Measurements from ENCODE around the gene C1QTNF2. TPM values are rescaled to one million over a fixed set of nuclear protein-coding genes. Genes with fewer than 3 reads are reported as not detected.
"Not testable (repeated sequence)": the region's sequence is repeated elsewhere in the genome, so short reads cannot be mapped to it uniquely, and the experiment has no call there.

C1QTNF2 gene
- total RNA-seq, 2 experiments from 2014 or later: not detected

- no peaks in the 10 kb centered on the region for H3K27me3 Mint-ChIP-seq
- no peak overlapping the region for H3K4me3 Mint-ChIP-seq
- no peak overlapping the region for H3K27ac Mint-ChIP-seq
- DNase-seq: no peak
- ChIA-PET CTCF (interaction anchor here (5.2 to 8.2 kb wide), 2 partner anchors 141 to 320 kb away, joined by 38 to 119 read pairs; no protein-coding TSS in a partner anchor), POLR2A (no interaction called here)
- TF ChIP-seq CTCF (IDR thresholded peaks at IDR 0.05): no peak
- H3K9me3 Mint-ChIP-seq: no peaks in the 10 kb centered on the region
- no peaks in the 10 kb centered on the region for H3K36me3 Mint-ChIP-seq (ENCODE audit: low read depth)
- no peak for ATAC-seq
- H3K4me1 Mint-ChIP-seq (ENCODE audit: low read depth): peaks cover 6% of the 10 kb centered on the region
- intact Hi-C loops (cut with micrococcal nuclease): no loop called here
Observed at GRCh38 chr5:160341309-160341870, 29.0 kb downstream of the C1QTNF2 start.

GRCh38 chr5:160340513-160340912 lies 29.9 kb downstream of the C1QTNF2 start:
- H3K4me1 Mint-ChIP-seq (ENCODE audit: low read depth); H3K27ac Mint-ChIP-seq; POLR2A ChIA-PET; H3K36me3 Mint-ChIP-seq (ENCODE audit: low read depth); intact Hi-C loops (cut with micrococcal nuclease); H3K27me3 Mint-ChIP-seq; H3K9me3 Mint-ChIP-seq; DNase-seq; ATAC-seq; H3K4me3 Mint-ChIP-seq: not testable (repeated sequence)
- CTCF ChIA-PET: interaction anchor here (1.0 to 8.2 kb wide), 3 partner anchors 140 to 319 kb away, joined by 3 to 119 read pairs (median 3); no protein-coding TSS in a partner anchor

GRCh38 chr5:160339406-160340130 lies 30.9 kb downstream of the C1QTNF2 start:
- H3K4me1 Mint-ChIP-seq (ENCODE audit: low read depth): peaks cover 6% of the 10 kb centered on the region
- ATAC-seq (no peak), DNase-seq (no peak)
- intact Hi-C loops (cut with micrococcal nuclease): no loop called here
- H3K27ac Mint-ChIP-seq: no peak overlapping the region
- H3K36me3 Mint-ChIP-seq (ENCODE audit: low read depth): no peaks in the 10 kb centered on the region
- ChIA-PET POLR2A (interaction anchor here (0.5 kb wide), 1 partner anchor 536 kb away, joined by 3 read pairs; no protein-coding TSS in a partner anchor), CTCF (interaction anchor here (1.0 to 1.5 kb wide), 2 partner anchors 141 to 319 kb away, joined by 3 read pairs; no protein-coding TSS in a partner anchor)
- no peaks in the 10 kb centered on the region for H3K27me3 Mint-ChIP-seq
- TF ChIP-seq CTCF (IDR thresholded peaks at IDR 0.05): no peak
- H3K9me3 Mint-ChIP-seq: no peaks in the 10 kb centered on the region
- no peak overlapping the region for H3K4me3 Mint-ChIP-seq

GRCh38 chr5:160334716-160335115 lies 35.7 kb downstream of the C1QTNF2 start:
- DNase-seq; H3K27ac Mint-ChIP-seq; H3K9me3 Mint-ChIP-seq; H3K36me3 Mint-ChIP-seq (ENCODE audit: low read depth); ATAC-seq; H3K27me3 Mint-ChIP-seq; intact Hi-C loops (cut with micrococcal nuclease); H3K4me3 Mint-ChIP-seq: not testable (repeated sequence)
- H3K4me1 Mint-ChIP-seq (ENCODE audit: low read depth): peaks cover 10% of the 10 kb centered on the region
- CTCF ChIA-PET: interaction anchor here (1.1 to 2.6 kb wide), 2 partner anchors 11 to 103 kb away, joined by 3 to 12 read pairs; no protein-coding TSS in a partner anchor
- POLR2A ChIA-PET: interaction anchor here (0.9 kb wide), 1 partner anchor 169 kb away, joined by 5 read pairs; no protein-coding TSS in a partner anchor

GRCh38 chr5:160333721-160334120 lies 36.7 kb downstream of the C1QTNF2 start:
- ChIA-PET CTCF (interaction anchor here (2.6 kb wide), 1 partner anchor 12 kb away, joined by 12 read pairs; no protein-coding TSS in a partner anchor), POLR2A (interaction anchor here (0.9 kb wide), 1 partner anchor 278 kb away, joined by 3 read pairs; no protein-coding TSS in a partner anchor)
- Mint-ChIP-seq H3K4me1 (ENCODE audit: low read depth) (peaks cover 8% of the 10 kb centered on the region), H3K27ac (no peak overlapping the region), H3K36me3 (ENCODE audit: low read depth) (no peaks in the 10 kb centered on the region), H3K4me3 (no peak overlapping the region), H3K9me3 (no peaks in the 10 kb centered on the region), H3K27me3 (peaks cover 2% of the 10 kb centered on the region)
- ATAC-seq (no peak), DNase-seq (no peak)
- intact Hi-C loops (cut with micrococcal nuclease): no loop called here
- no peak for TF ChIP-seq CTCF (IDR thresholded peaks at IDR 0.05)

GRCh38 chr5:160330212-160330611 lies 40.2 kb downstream of the C1QTNF2 start:
- intact Hi-C loops (cut with micrococcal nuclease): no loop called here
- H3K4me1 Mint-ChIP-seq (ENCODE audit: low read depth): peaks cover 8% of the 10 kb centered on the region
- ChIA-PET CTCF (no interaction called here), POLR2A (no interaction called here)
- TF ChIP-seq CTCF (IDR thresholded peaks at IDR 0.05): no peak
- peak; percentile 60 for ATAC-seq
- no peaks in the 10 kb centered on the region for H3K9me3 Mint-ChIP-seq
- H3K4me3 Mint-ChIP-seq: no peak overlapping the region
- DNase-seq: peak; percentile 47
- no peak overlapping the region for H3K27ac Mint-ChIP-seq
- H3K36me3 Mint-ChIP-seq (ENCODE audit: low read depth): no peaks in the 10 kb centered on the region
- peaks cover 2% of the 10 kb centered on the region for H3K27me3 Mint-ChIP-seq
